Neuronal stem cell (in vitro differentiated cells): ENCODE measurements around the gene RPS15.

ENCODE experiments used
- DNase-seq: peaks from one replicate; pipeline ENCODE4 v3.0.0-alpha.2; 2013; ENCODE audit warnings: low spot score
- H2AFZ ChIP-seq: one replicate; pipeline ENCODE4 v1.6.1; 2013; ENCODE audit warnings: mild to moderate bottlenecking, low read length, inconsistent platforms
- H2AK5ac ChIP-seq: 2 replicates; pipeline ENCODE4 v1.6.1; 2013; ENCODE audit warnings: low read depth, mild to moderate bottlenecking, inconsistent platforms, low read length, moderate library complexity, mixed read lengths
- H2BK120ac ChIP-seq: 2 replicates; pipeline ENCODE4 v1.6.1; 2013; ENCODE audit warnings: low read depth, mild to moderate bottlenecking, inconsistent platforms, low read length, moderate library complexity, mixed read lengths
- H2BK12ac ChIP-seq: one replicate; pipeline ENCODE4 v1.6.1; 2013; ENCODE audit warnings: low read length, inconsistent platforms
- H2BK15ac ChIP-seq: 2 replicates; pipeline ENCODE4 v1.6.1; 2013; ENCODE audit warnings: mild to moderate bottlenecking, low read length, inconsistent platforms, mixed read lengths
- H2BK5ac ChIP-seq: one replicate; pipeline ENCODE4 v1.6.1; 2013; ENCODE audit warnings: inconsistent platforms, mild to moderate bottlenecking, low read length, moderate library complexity
- H3K14ac ChIP-seq: one replicate; pipeline ENCODE4 v1.6.1; 2013; ENCODE audit warnings: low read length, inconsistent platforms
- H3K18ac ChIP-seq: 2 replicates; pipeline ENCODE4 v1.6.1; 2013; ENCODE audit warnings: low read length, inconsistent platforms
- H3K23ac ChIP-seq: 2 replicates; pipeline ENCODE4 v1.6.1; 2013; ENCODE audit warnings: low read depth, mild to moderate bottlenecking, mixed read lengths, low read length, inconsistent platforms; ENCODE audit not compliant: poor library complexity
- H3K27ac ChIP-seq: replicated peaks from 3 replicates; pipeline ENCODE4 v1.5.1; 2013; ENCODE audit warnings: low read length, inconsistent platforms
- H3K27me3 ChIP-seq, 3 experiments: 2 replicates each; pipeline ENCODE4 v1.6.1; 2013; ENCODE audit warnings: low read length in 3 of 3, mild to moderate bottlenecking in 2 of 3, inconsistent platforms in 1 of 3, low read depth in 1 of 3, mixed read lengths in 1 of 3, moderate library complexity in 1 of 3; ENCODE audit not compliant: control insufficient read depth in 3 of 3, insufficient read depth in 3 of 3
- H3K36me3 ChIP-seq, 2 donors: replicated peaks in 1 of 2; 2 replicates each; pipeline ENCODE4 v1.6.1; 2013; ENCODE audit warnings: low read length in 2 of 2; ENCODE audit not compliant: control insufficient read depth in 2 of 2, insufficient read depth in 2 of 2
- H3K4ac ChIP-seq: 2 replicates; pipeline ENCODE4 v1.6.1; 2013; ENCODE audit warnings: inconsistent platforms, mild to moderate bottlenecking, low read length, moderate library complexity
- H3K4me1 ChIP-seq, 2 donors: 1 replicate in 1 of 2; 2 replicates in 1 of 2; pipeline ENCODE4 v1.6.1; 2013; ENCODE audit warnings: low read length in 2 of 2, low read depth in 1 of 2; ENCODE audit not compliant: control insufficient read depth in 2 of 2, insufficient read depth in 1 of 2
- H3K4me2 ChIP-seq: one replicate; pipeline ENCODE4 v1.6.1; 2013; ENCODE audit warnings: mild to moderate bottlenecking, low read length, inconsistent platforms; ENCODE audit not compliant: insufficient read depth, poor library complexity, severe bottlenecking
- H3K4me3 ChIP-seq, 2 donors: 2 replicates each; pipeline ENCODE4 v1.5.1; 2013; ENCODE audit warnings: low read length in 2 of 2, mild to moderate bottlenecking in 2 of 2, inconsistent platforms in 1 of 2, moderate library complexity in 1 of 2
- H3K79me1 ChIP-seq: one replicate; pipeline ENCODE4 v1.6.1; 2013; ENCODE audit warnings: low read depth, mild to moderate bottlenecking, inconsistent platforms, low read length, moderate library complexity
- H3K9ac ChIP-seq: one replicate; pipeline ENCODE4 v1.6.1; 2013; ENCODE audit warnings: mild to moderate bottlenecking, low read depth, low read length, inconsistent platforms; ENCODE audit not compliant: poor library complexity
- H3K9me3 ChIP-seq, 2 donors: replicated peaks in 1 of 2; 2 replicates each; pipeline versions ENCODE3 to v1.6.1; 2013; ENCODE audit warnings: low read length in 2 of 2, mild to moderate bottlenecking in 2 of 2, inconsistent platforms in 1 of 2, low read depth in 1 of 2, mixed read lengths in 1 of 2, moderate library complexity in 1 of 2; ENCODE audit not compliant: control insufficient read depth in 2 of 2, insufficient read depth in 1 of 2
- H4K8ac ChIP-seq: one replicate; pipeline ENCODE4 v1.6.1; 2013; ENCODE audit warnings: low read depth, mild to moderate bottlenecking, inconsistent platforms, low read length, moderate library complexity
- H4K91ac ChIP-seq: one replicate; pipeline ENCODE4 v1.6.1; 2013; ENCODE audit warnings: low read length, low read depth, mild to moderate bottlenecking, inconsistent platforms; ENCODE audit not compliant: poor library complexity
- WGBS, 2 donors: extraction: QIAGEN DNeasy Blood & Tissue Kit; methylation state at CpG; one replicate each; pipeline ENCODE4 v1.1.7; 2013; ENCODE audit warnings: missing lambda C conversion rate in 2 of 2, mixed read lengths in 1 of 2; ENCODE audit not compliant: insufficient read length in 2 of 2, insufficient replicate concordance in 1 of 2; ENCODE audit errors: extremely low coverage in 2 of 2; 5-methylcytosine and 5-hydroxymethylcytosine counted together

Gene RPS15

DNA sequence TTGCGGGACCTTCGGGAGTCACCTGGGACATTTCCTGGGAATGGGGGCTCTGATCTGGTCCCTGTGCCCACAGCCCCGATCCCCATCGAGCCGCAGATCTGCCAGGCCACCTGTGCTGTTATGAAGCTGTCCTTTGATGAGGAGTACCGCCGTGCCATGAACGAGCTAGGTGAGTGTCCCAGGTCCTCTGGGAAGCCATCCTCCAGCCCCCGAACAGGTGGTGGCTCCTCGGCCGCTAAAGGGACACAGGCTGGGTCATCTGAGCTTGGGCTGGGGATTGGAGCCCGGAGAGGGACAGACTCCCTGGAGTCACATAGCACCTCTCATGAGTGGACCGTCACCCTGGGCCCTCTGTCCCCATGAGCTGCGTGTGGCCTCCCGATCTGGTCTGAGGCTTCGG, 19.7 kb downstream of the RPS15 start:
- Histone ChIP-seq H3K9ac (no peak overlapping the region), H2AK5ac (no peak overlapping the region), H4K91ac (no peak overlapping the region), H3K4me1 (peaks cover 8 to 9% of the 10 kb centered on the region in 2 donors), H3K9me3 (no peaks in the 10 kb centered on the region), H4K8ac (peak overlapping the region; percentile 3), H3K27ac (no peak overlapping the region), H3K23ac (peak overlapping the region; percentile 43), H3K4me2 (no peak overlapping the region), H2AFZ (no peak overlapping the region), H2BK15ac (no peak overlapping the region), H3K36me3 (peaks cover 34 to 91% of the 10 kb centered on the region in 2 donors), H2BK12ac (no peak overlapping the region), H2BK120ac (no peak overlapping the region), H3K18ac (no peak overlapping the region), H3K4me3 (no peak overlapping the region), H3K4ac (no peak overlapping the region), H3K27me3 (no peaks in the 10 kb centered on the region), H3K79me1 (peaks cover 11% of the 10 kb centered on the region), H2BK5ac (no peak overlapping the region), H3K14ac (no peak overlapping the region)
- no CpG with 5 or more reads among the region's 16 CpGs for WGBS, 2 donors
- DNase-seq, result no peak

DNA sequence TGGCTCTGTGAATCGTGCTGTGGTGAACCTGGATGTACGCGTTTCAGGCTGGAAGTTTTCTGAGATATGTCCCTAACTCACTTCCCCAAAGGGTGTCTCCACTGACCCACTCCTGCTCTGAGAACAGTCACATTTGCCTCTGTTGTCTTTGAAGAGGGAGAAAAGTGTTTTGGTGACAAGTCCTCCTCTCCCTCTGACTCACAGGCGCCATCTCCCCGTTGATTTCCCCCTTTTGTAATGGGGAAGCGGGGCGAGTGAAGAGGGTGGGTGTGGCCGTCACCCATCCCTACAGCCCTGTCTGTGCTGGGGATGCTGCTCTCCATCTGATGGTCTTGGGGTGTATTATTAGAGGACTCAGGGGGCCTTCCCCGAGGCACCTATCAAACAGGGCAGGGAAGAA, 21.3 kb downstream of the RPS15 start:
- WGBS, 2 donors, result no CpG with 5 or more reads among the region's 9 CpGs
- Histone ChIP-seq H3K27ac (no peak overlapping the region), H2BK15ac (no peak overlapping the region), H3K4me3 (no peak overlapping the region), H3K4ac (no peak overlapping the region), H3K79me1 (peaks cover 10% of the 10 kb centered on the region), H2BK5ac (no peak overlapping the region), H2AFZ (no peak overlapping the region), H3K14ac (no peak overlapping the region), H3K36me3 (peaks cover 31 to 90% of the 10 kb centered on the region in 2 donors), H3K27me3 (peaks cover 0 to 2% (median 0%) of the 10 kb centered on the region in 3 experiments), H3K18ac (no peak overlapping the region), H3K4me2 (no peak overlapping the region), H2BK120ac (no peak overlapping the region), H4K91ac (no peak overlapping the region), H3K9me3 (no peaks in the 10 kb centered on the region), H3K9ac (no peak overlapping the region), H2BK12ac (no peak overlapping the region), H4K8ac (no peak overlapping the region), H2AK5ac (no peak overlapping the region), H3K23ac (peak overlapping the region; percentile 13), H3K4me1 (no peaks in the 10 kb centered on the region)
- no peak for DNase-seq

DNA sequence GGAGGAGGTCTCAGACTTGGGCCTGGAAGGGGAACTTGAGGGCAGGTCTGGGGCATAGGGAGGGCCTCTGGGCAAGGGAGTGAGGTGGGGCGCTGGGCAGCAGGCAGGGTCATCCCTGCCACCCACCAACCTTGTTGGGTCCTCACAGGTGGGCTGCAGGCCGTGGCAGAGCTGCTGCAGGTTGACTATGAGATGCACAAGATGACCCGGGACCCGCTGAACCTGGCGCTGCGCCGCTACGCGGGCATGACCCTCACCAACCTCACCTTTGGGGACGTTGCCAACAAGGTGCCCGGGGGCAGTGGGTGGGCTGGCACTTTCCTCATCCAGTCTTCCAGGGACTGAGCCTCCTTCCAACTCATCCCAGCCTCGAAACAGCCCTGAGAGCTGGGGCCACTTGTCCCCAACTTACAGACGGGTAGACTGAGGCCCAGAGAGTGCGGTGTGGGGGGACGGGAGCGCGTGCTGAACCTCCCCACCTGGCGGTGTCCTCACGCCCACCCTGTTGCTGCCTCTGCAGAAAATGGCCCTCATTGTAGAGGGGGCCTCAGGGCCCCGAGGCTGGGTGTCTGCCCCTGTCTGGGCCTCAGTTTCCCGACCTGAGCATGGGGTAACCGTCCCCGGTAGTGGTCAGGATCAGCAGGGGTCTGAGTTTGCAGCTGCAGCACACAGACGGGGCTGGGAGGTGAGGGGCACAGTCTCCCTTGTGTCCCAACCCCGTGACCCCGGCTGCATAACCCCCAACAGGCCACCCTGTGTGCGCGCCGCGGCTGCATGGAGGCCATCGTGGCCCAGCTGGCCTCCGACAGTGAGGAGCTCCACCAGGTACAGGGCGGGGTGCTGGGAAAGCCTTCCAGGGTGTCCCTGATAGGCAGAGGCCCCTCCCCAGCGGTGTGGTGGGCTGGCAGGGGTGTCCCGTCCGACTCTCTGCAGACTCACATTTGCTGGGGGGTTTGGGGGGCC, 22.1 kb downstream of the RPS15 start:
- H3K27ac ChIP-seq, result no peak overlapping the region
- H3K4me2 ChIP-seq, result no peak overlapping the region
- DNase-seq, result no peak
- no peak overlapping the region for H3K23ac ChIP-seq
- no peak overlapping the region for H2BK5ac ChIP-seq
- no peak overlapping the region for H2AFZ ChIP-seq
- peaks cover 11% of the 10 kb centered on the region for H3K79me1 ChIP-seq
- H3K9ac ChIP-seq, result no peak overlapping the region
- H2BK15ac ChIP-seq, result no peak overlapping the region
- no peak overlapping the region for H2BK12ac ChIP-seq
- H3K18ac ChIP-seq, result no peak overlapping the region
- no peak overlapping the region for H4K8ac ChIP-seq
- no peak overlapping the region for H3K4ac ChIP-seq
- no peak overlapping the region for H2AK5ac ChIP-seq
- peaks cover 33 to 89% of the 10 kb centered on the region in 2 donors for H3K36me3 ChIP-seq
- WGBS, 2 donors, result no CpG with 5 or more reads among the region's 36 CpGs
- no peak overlapping the region for H3K4me3 ChIP-seq
- H4K91ac ChIP-seq, result no peak overlapping the region
- H3K14ac ChIP-seq, result no peak overlapping the region
- no peaks in the 10 kb centered on the region for H3K4me1 ChIP-seq
- peaks cover 0 to 3% of the 10 kb centered on the region in 2 donors for H3K9me3 ChIP-seq
- no peak overlapping the region for H2BK120ac ChIP-seq
- peaks cover 0 to 10% (median 3%) of the 10 kb centered on the region in 3 experiments for H3K27me3 ChIP-seq

DNA sequence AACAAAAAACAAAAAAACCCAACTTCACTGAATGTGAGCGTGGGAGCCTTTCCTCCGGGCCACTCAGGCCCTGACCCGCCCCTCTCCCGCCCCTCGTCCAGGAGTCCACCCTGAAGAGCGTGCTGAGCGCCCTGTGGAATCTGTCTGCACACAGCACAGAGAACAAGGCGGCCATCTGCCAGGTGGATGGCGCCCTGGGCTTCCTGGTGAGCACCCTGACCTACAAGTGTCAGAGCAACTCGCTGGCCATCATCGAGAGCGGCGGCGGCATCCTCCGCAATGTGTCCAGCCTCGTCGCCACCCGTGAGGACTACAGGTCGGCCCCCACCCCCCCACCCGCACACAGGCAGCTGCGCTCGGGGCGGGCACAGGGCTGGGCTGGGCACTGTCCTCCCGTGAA, 23.7 kb downstream of the RPS15 start:
- no peak overlapping the region for H3K18ac ChIP-seq
- WGBS, 2 donors, result no CpG with 5 or more reads among the region's 24 CpGs
- peaks cover 0 to 3% of the 10 kb centered on the region in 2 donors for H3K4me1 ChIP-seq
- H4K8ac ChIP-seq, result no peak overlapping the region
- H4K91ac ChIP-seq, result no peak overlapping the region
- no peak overlapping the region for H3K23ac ChIP-seq
- no peak overlapping the region for H2AFZ ChIP-seq
- H3K4me2 ChIP-seq, result no peak overlapping the region
- H3K27ac ChIP-seq, result no peak overlapping the region
- no peak overlapping the region for H2BK5ac ChIP-seq
- no peak overlapping the region for H3K4me3 ChIP-seq
- H2BK120ac ChIP-seq, result no peak overlapping the region
- H3K9ac ChIP-seq, result no peak overlapping the region
- DNase-seq, result no peak
- H3K36me3 ChIP-seq, result peaks cover 31 to 88% of the 10 kb centered on the region in 2 donors
- no peak overlapping the region for H3K14ac ChIP-seq
- H3K79me1 ChIP-seq, result peaks cover 11% of the 10 kb centered on the region
- H2AK5ac ChIP-seq, result no peak overlapping the region
- H2BK15ac ChIP-seq, result no peak overlapping the region
- H3K4ac ChIP-seq, result no peak overlapping the region
- no peak overlapping the region for H2BK12ac ChIP-seq
- H3K27me3 ChIP-seq, result peaks cover 0 to 25% (median 18%) of the 10 kb centered on the region in 3 experiments
- peaks cover 0 to 7% of the 10 kb centered on the region in 2 donors for H3K9me3 ChIP-seq
